NCI-H2196 (cell line): Measurements from ENCODE around the gene BANF1.

Experiments
- DNase-seq: peaks from one replicate; lab custom pipeline; 2025; ENCODE audit not compliant: unreplicated experiment; lab: John Stamatoyannopoulos, UW

The BANF1 gene

GRCh38 chr11:66036334-66036710 is 34.0 kb downstream of the BANF1 start:
- no peak for DNase-seq

- no peak for DNase-seq
Measured at GRCh38 chr11:66037327-66037726, 35.0 kb downstream of the BANF1 start.

- DNase-seq: no peak
Measured at GRCh38 chr11:66039765-66040164, 37.5 kb downstream of the BANF1 start.

GRCh38 chr11:66042227-66042995 is 40.1 kb downstream of the BANF1 start:
- DNase-seq: no peak

- DNase-seq: no peak
Measured at GRCh38 chr11:66042996-66043906, 40.9 kb downstream of the BANF1 start.

GRCh38 chr11:66044757-66045156 is 42.5 kb downstream of the BANF1 start:
- DNase-seq: no peak

- peak; percentile 87 for DNase-seq
Measured at GRCh38 chr11:66045177-66045639, 42.9 kb downstream of the BANF1 start.

GRCh38 chr11:66046901-66047300 is 44.6 kb downstream of the BANF1 start:
- no peak for DNase-seq

GRCh38 chr11:66047541-66048365 is 45.5 kb downstream of the BANF1 start:
- DNase-seq: no peak

- DNase-seq: no peak
Measured at GRCh38 chr11:66048547-66049323, 46.4 kb downstream of the BANF1 start, which contains the start of gene GAL3ST3. TSS of gene GAL3ST3 (minus strand) at chr11:66049161. CDS start at chr11:66045415, 3,746 bp downstream.

GRCh38 chr11:66050581-66051231 is 48.4 kb downstream of the BANF1 start:
- DNase-seq: no peak

- DNase-seq: no peak
Measured at GRCh38 chr11:66051371-66051765, 49.1 kb downstream of the BANF1 start.

GRCh38 chr11:66051766-66052663 is 49.7 kb downstream of the BANF1 start, which contains the start of gene SF3B2:
TSS of gene SF3B2 (plus strand) at chr11:66052364. CDS start at chr11:66052385, 21 bp downstream.
- DNase-seq: peak; percentile 98

GRCh38 chr11:66052664-66052982 is 50.3 kb downstream of the BANF1 start:
- DNase-seq: no peak
